ENCODE results near the gene HCN2. TPM values are rescaled to one million over a fixed set of nuclear protein-coding genes. Genes with fewer than 3 reads are reported as not detected.

HCN2 gene
- total RNA-seq, 1 experiment from 2014 or later = 3.9 TPM

- Mint-ChIP-seq H3K36me3 (ENCODE audit: insufficient read depth, unreplicated experiment) (peaks cover 6% of the 10 kb centered on the region), H3K27ac (ENCODE audit: unreplicated experiment) (no peak overlapping the region), H3K4me3 (ENCODE audit: unreplicated experiment) (no peak overlapping the region), H3K27me3 (ENCODE audit: insufficient read depth, unreplicated experiment) (peaks cover 7% of the 10 kb centered on the region), H3K4me1 (ENCODE audit: low read depth, unreplicated experiment) (no peaks in the 10 kb centered on the region), H3K9me3 (ENCODE audit: unreplicated experiment) (no peaks in the 10 kb centered on the region)
- no TSS peak for BruUV-seq (replicated peaks)
- no peak for TF ChIP-seq CTCF (IDR thresholded peaks at IDR 0.05; ENCODE audit: insufficient read depth in 1 of 2, low read depth in 1 of 2, low read length in 1 of 2, severe bottlenecking in 1 of 2, unreplicated experiment in 1 of 2)
- no peak for DNase-seq
- H3K9me3 ChIP-seq = no peaks in the 10 kb centered on the region
- H3K4me3 ChIP-seq (ENCODE audit: low read depth, low read length) = no peak overlapping the region
- CTCF ChIA-PET = no interaction called here
- H3K4me1 ChIP-seq = peaks cover 19% of the 10 kb centered on the region
- intact Hi-C loops (cut with micrococcal nuclease; ENCODE audit: unreplicated experiment) = no loop called here
- H3K27me3 ChIP-seq (replicated peaks; ENCODE audit: control insufficient read depth, insufficient read depth, low read length) = 0 out of 2 replicates have a peak, but pooled peaks cover 2% of the 10 kb centered on the region
- POLR2A ChIA-PET = no interaction called here
- no peaks in the 10 kb centered on the region for H3K36me3 ChIP-seq (ENCODE audit: control insufficient read depth, insufficient read depth, low read length)
Measured at GRCh38 chr19:593055-593454, 3.4 kb downstream of the HCN2 start.

GRCh38 chr19:593505-593904 lies 3.8 kb downstream of the HCN2 start:
- Mint-ChIP-seq H3K27ac (ENCODE audit: unreplicated experiment) (no peak overlapping the region), H3K36me3 (ENCODE audit: insufficient read depth, unreplicated experiment) (peaks cover 6% of the 10 kb centered on the region), H3K27me3 (ENCODE audit: insufficient read depth, unreplicated experiment) (peaks cover 7% of the 10 kb centered on the region), H3K4me3 (ENCODE audit: unreplicated experiment) (no peak overlapping the region), H3K4me1 (ENCODE audit: low read depth, unreplicated experiment) (no peaks in the 10 kb centered on the region), H3K9me3 (ENCODE audit: unreplicated experiment) (no peaks in the 10 kb centered on the region)
- no peak for DNase-seq
- ChIA-PET POLR2A (no interaction called here), CTCF (no interaction called here)
- intact Hi-C loops (cut with micrococcal nuclease; ENCODE audit: unreplicated experiment) = no loop called here
- peaks cover 19% of the 10 kb centered on the region for H3K4me1 ChIP-seq
- H3K9me3 ChIP-seq = no peaks in the 10 kb centered on the region
- H3K36me3 ChIP-seq (ENCODE audit: control insufficient read depth, insufficient read depth, low read length) = no peaks in the 10 kb centered on the region
- BruUV-seq (replicated peaks) = no TSS peak
- no peak for TF ChIP-seq CTCF (IDR thresholded peaks at IDR 0.05; ENCODE audit: insufficient read depth in 1 of 2, low read depth in 1 of 2, low read length in 1 of 2, severe bottlenecking in 1 of 2, unreplicated experiment in 1 of 2)
- H3K4me3 ChIP-seq (ENCODE audit: low read depth, low read length) = no peak overlapping the region
- H3K27me3 ChIP-seq (replicated peaks; ENCODE audit: control insufficient read depth, insufficient read depth, low read length) = 0 out of 2 replicates have a peak, but pooled peaks cover 2% of the 10 kb centered on the region

GRCh38 chr19:594265-594870 lies 4.7 kb downstream of the HCN2 start:
- BruUV-seq (replicated peaks) = no TSS peak
- H3K27me3 Mint-ChIP-seq (ENCODE audit: insufficient read depth, unreplicated experiment) = peaks cover 7% of the 10 kb centered on the region
- H3K4me3 ChIP-seq (ENCODE audit: low read depth, low read length) = no peak overlapping the region

More at GRCh38 chr19:594265-594870, 4.7 kb downstream of the HCN2 start:
- H3K4me1 Mint-ChIP-seq (ENCODE audit: low read depth, unreplicated experiment) = no peaks in the 10 kb centered on the region
- Histone ChIP-seq H3K4me1 (peaks cover 12% of the 10 kb centered on the region), H3K27me3 (replicated peaks; ENCODE audit: control insufficient read depth, insufficient read depth, low read length) (0 out of 2 replicates have a peak, but pooled peaks cover 2% of the 10 kb centered on the region), H3K36me3 (ENCODE audit: control insufficient read depth, insufficient read depth, low read length) (no peaks in the 10 kb centered on the region), H3K9me3 (no peaks in the 10 kb centered on the region)
- H3K9me3 Mint-ChIP-seq (ENCODE audit: unreplicated experiment) = no peaks in the 10 kb centered on the region
- DNase-seq = no peak
- no peak overlapping the region for H3K4me3 Mint-ChIP-seq (ENCODE audit: unreplicated experiment)
- POLR2A ChIA-PET = no interaction called here
- intact Hi-C loops (cut with micrococcal nuclease; ENCODE audit: unreplicated experiment) = no loop called here
- peaks cover 6% of the 10 kb centered on the region for H3K36me3 Mint-ChIP-seq (ENCODE audit: insufficient read depth, unreplicated experiment)
- no peak overlapping the region for H3K27ac Mint-ChIP-seq (ENCODE audit: unreplicated experiment)
- CTCF ChIA-PET = no interaction called here
- TF ChIP-seq CTCF (IDR thresholded peaks at IDR 0.05; ENCODE audit: insufficient read depth in 1 of 2, low read depth in 1 of 2, low read length in 1 of 2, severe bottlenecking in 1 of 2, unreplicated experiment in 1 of 2) = no peak

All from Caco-2 (cell line).